Activated CD4-positive, alpha-beta T cell treated with anti-CD3 and anti-CD28 coated beads, Interleukin-2, amount 10 ng/mL, durations not matched to agents 24 days and 14 days (primary cell): ENCODE measurements around the gene AJAP1. TPM values are rescaled to one million over a fixed set of nuclear protein-coding genes. Genes with fewer than 3 reads are reported as not detected.

Experiments
- DNase-seq: peaks from one replicate; pipeline ENCODE4 v3.0.0; 2022
- H3K27ac Mint-ChIP-seq: one replicate; pipeline ENCODE4 v1.8.0; 2022; ENCODE audit warnings: mild to moderate bottlenecking, mixed read lengths
- H3K27me3 Mint-ChIP-seq: one replicate; pipeline ENCODE4 v1.8.0; 2022; ENCODE audit warnings: mixed read lengths
- H3K36me3 Mint-ChIP-seq: one replicate; pipeline ENCODE4 v1.8.0; 2022; ENCODE audit warnings: low read depth, mild to moderate bottlenecking, mixed read lengths
- H3K4me1 Mint-ChIP-seq: one replicate; pipeline ENCODE4 v1.8.0; 2021; ENCODE audit warnings: mixed read lengths
- H3K4me3 Mint-ChIP-seq: one replicate; pipeline ENCODE4 v1.8.0; 2022; ENCODE audit warnings: mild to moderate bottlenecking, moderate library complexity, mixed read lengths
- H3K9me3 Mint-ChIP-seq: one replicate; pipeline ENCODE4 v1.8.0; 2021; ENCODE audit warnings: mixed read lengths
- intact Hi-C: fragments of 100-400 bp; cut with micrococcal nuclease; formaldehyde crosslinking; loops from one replicate; pipeline ENCODE4 v1.15.1; 2023
- total RNA-seq: library from RNA; stranded (reverse); gene quantifications from 2 replicates; pipeline ENCODE4 v1.2.3, GENCODE V29; 2022

The AJAP1 gene
- total RNA-seq, 1 donor from 2014 or later = not detected

- H3K36me3 Mint-ChIP-seq = no peaks in the 10 kb centered on the region
- H3K9me3 Mint-ChIP-seq = no peaks in the 10 kb centered on the region
- no peaks in the 10 kb centered on the region for H3K27me3 Mint-ChIP-seq
- intact Hi-C loops = no loop called here
- H3K27ac Mint-ChIP-seq = no peak overlapping the region
- DNase-seq = no peak
- no peak overlapping the region for H3K4me3 Mint-ChIP-seq
- no peaks in the 10 kb centered on the region for H3K4me1 Mint-ChIP-seq
Observed at GRCh38 chr1:4689941-4690635, 35.7 kb downstream of the AJAP1 start.

- no peaks in the 10 kb centered on the region for H3K27me3 Mint-ChIP-seq
- no peaks in the 10 kb centered on the region for H3K4me1 Mint-ChIP-seq
- no peaks in the 10 kb centered on the region for H3K36me3 Mint-ChIP-seq
- H3K9me3 Mint-ChIP-seq = no peaks in the 10 kb centered on the region
- H3K27ac Mint-ChIP-seq = no peak overlapping the region
- no peak overlapping the region for H3K4me3 Mint-ChIP-seq
- intact Hi-C loops = no loop called here
- no peak for DNase-seq
Observed at GRCh38 chr1:4690951-4691675, 36.7 kb downstream of the AJAP1 start.

GRCh38 chr1:4691766-4692405, 37.5 kb downstream of the AJAP1 start:
- no peaks in the 10 kb centered on the region for H3K36me3 Mint-ChIP-seq
- intact Hi-C loops = no loop called here

GRCh38 chr1:4692437-4692836, 38.0 kb downstream of the AJAP1 start:
- H3K4me3 Mint-ChIP-seq = no peak overlapping the region
- H3K27me3 Mint-ChIP-seq = no peaks in the 10 kb centered on the region
- H3K9me3 Mint-ChIP-seq = no peaks in the 10 kb centered on the region
- DNase-seq = no peak
- H3K4me1 Mint-ChIP-seq = no peaks in the 10 kb centered on the region
- intact Hi-C loops = no loop called here
- H3K36me3 Mint-ChIP-seq = no peaks in the 10 kb centered on the region
- no peak overlapping the region for H3K27ac Mint-ChIP-seq

More at GRCh38 chr1:4691766-4692405, 37.5 kb downstream of the AJAP1 start:
- no peak overlapping the region for H3K4me3 Mint-ChIP-seq
- no peaks in the 10 kb centered on the region for H3K9me3 Mint-ChIP-seq
- no peaks in the 10 kb centered on the region for H3K27me3 Mint-ChIP-seq
- H3K27ac Mint-ChIP-seq = no peak overlapping the region
- DNase-seq = no peak
- H3K4me1 Mint-ChIP-seq = no peaks in the 10 kb centered on the region

- Mint-ChIP-seq H3K4me3 (no peak overlapping the region), H3K36me3 (no peaks in the 10 kb centered on the region), H3K4me1 (no peaks in the 10 kb centered on the region), H3K9me3 (no peaks in the 10 kb centered on the region), H3K27me3 (no peaks in the 10 kb centered on the region), H3K27ac (no peak overlapping the region)
- DNase-seq = no peak
- intact Hi-C loops = no loop called here
Observed at GRCh38 chr1:4693331-4693730, 38.9 kb downstream of the AJAP1 start.

GRCh38 chr1:4693891-4694290, 39.5 kb downstream of the AJAP1 start:
- intact Hi-C loops = no loop called here
- H3K36me3 Mint-ChIP-seq = no peaks in the 10 kb centered on the region
- no peaks in the 10 kb centered on the region for H3K27me3 Mint-ChIP-seq
- DNase-seq = no peak
- H3K4me3 Mint-ChIP-seq = no peak overlapping the region
- no peaks in the 10 kb centered on the region for H3K4me1 Mint-ChIP-seq
- H3K27ac Mint-ChIP-seq = no peak overlapping the region
- no peaks in the 10 kb centered on the region for H3K9me3 Mint-ChIP-seq

GRCh38 chr1:4694492-4694891, 40.1 kb downstream of the AJAP1 start:
- H3K4me1 Mint-ChIP-seq = no peaks in the 10 kb centered on the region
- intact Hi-C loops = no loop called here
- H3K27me3 Mint-ChIP-seq = no peaks in the 10 kb centered on the region
- DNase-seq = no peak
- no peak overlapping the region for H3K4me3 Mint-ChIP-seq
- no peak overlapping the region for H3K27ac Mint-ChIP-seq
- no peaks in the 10 kb centered on the region for H3K9me3 Mint-ChIP-seq
- no peaks in the 10 kb centered on the region for H3K36me3 Mint-ChIP-seq

GRCh38 chr1:4695241-4695640, 40.8 kb downstream of the AJAP1 start:
- Mint-ChIP-seq H3K27ac (no peak overlapping the region), H3K9me3 (no peaks in the 10 kb centered on the region), H3K27me3 (no peaks in the 10 kb centered on the region), H3K4me1 (no peaks in the 10 kb centered on the region), H3K36me3 (no peaks in the 10 kb centered on the region), H3K4me3 (no peak overlapping the region)
- intact Hi-C loops = no loop called here
- DNase-seq = no peak

GRCh38 chr1:4696161-4696745, 41.8 kb downstream of the AJAP1 start:
- H3K36me3 Mint-ChIP-seq = no peaks in the 10 kb centered on the region
- no peaks in the 10 kb centered on the region for H3K9me3 Mint-ChIP-seq
- no peaks in the 10 kb centered on the region for H3K27me3 Mint-ChIP-seq
- H3K27ac Mint-ChIP-seq = no peak overlapping the region
- no peak for DNase-seq
- intact Hi-C loops = no loop called here
- H3K4me3 Mint-ChIP-seq = no peak overlapping the region
- no peaks in the 10 kb centered on the region for H3K4me1 Mint-ChIP-seq

- no peak for DNase-seq
- H3K36me3 Mint-ChIP-seq = no peaks in the 10 kb centered on the region
- no peak overlapping the region for H3K27ac Mint-ChIP-seq
- no peaks in the 10 kb centered on the region for H3K4me1 Mint-ChIP-seq
- no peaks in the 10 kb centered on the region for H3K27me3 Mint-ChIP-seq
- H3K9me3 Mint-ChIP-seq = no peaks in the 10 kb centered on the region
- intact Hi-C loops = no loop called here
- no peak overlapping the region for H3K4me3 Mint-ChIP-seq
Observed at GRCh38 chr1:4696753-4697152, 42.3 kb downstream of the AJAP1 start.

- no peaks in the 10 kb centered on the region for H3K36me3 Mint-ChIP-seq
- no peaks in the 10 kb centered on the region for H3K27me3 Mint-ChIP-seq
- no peaks in the 10 kb centered on the region for H3K9me3 Mint-ChIP-seq
- H3K4me1 Mint-ChIP-seq = no peaks in the 10 kb centered on the region
- H3K4me3 Mint-ChIP-seq = no peak overlapping the region
- intact Hi-C loops = no loop called here
- no peak for DNase-seq
- no peak overlapping the region for H3K27ac Mint-ChIP-seq
Observed at GRCh38 chr1:4697801-4698200, 43.4 kb downstream of the AJAP1 start.

- no peak overlapping the region for H3K27ac Mint-ChIP-seq
- DNase-seq = no peak
- no peaks in the 10 kb centered on the region for H3K4me1 Mint-ChIP-seq
- no peaks in the 10 kb centered on the region for H3K27me3 Mint-ChIP-seq
- H3K9me3 Mint-ChIP-seq = no peaks in the 10 kb centered on the region
- no peaks in the 10 kb centered on the region for H3K36me3 Mint-ChIP-seq
- H3K4me3 Mint-ChIP-seq = no peak overlapping the region
- intact Hi-C loops = no loop called here
Observed at GRCh38 chr1:4698911-4699310, 44.5 kb downstream of the AJAP1 start.

- H3K36me3 Mint-ChIP-seq = no peaks in the 10 kb centered on the region
- H3K27ac Mint-ChIP-seq = no peak overlapping the region
- H3K4me3 Mint-ChIP-seq = no peak overlapping the region
- no peaks in the 10 kb centered on the region for H3K4me1 Mint-ChIP-seq
- DNase-seq = no peak
- no peaks in the 10 kb centered on the region for H3K27me3 Mint-ChIP-seq
- intact Hi-C loops = no loop called here
- H3K9me3 Mint-ChIP-seq = no peaks in the 10 kb centered on the region
Observed at GRCh38 chr1:4699376-4700301, 45.2 kb downstream of the AJAP1 start.
